C4-2B (cell line): ENCODE results near the gene DYDC1.

Source experiments
- CTCF ChIP-seq: fragments of 450-650 bp; conservative IDR thresholded peaks from 2 replicates; pipeline ENCODE4 v1.5.1; 2017; ENCODE audit warnings: mild to moderate bottlenecking
- ZFX ChIP-seq: fragments of 450-650 bp; IDR thresholded peaks from 2 replicates; pipeline ENCODE4 v1.6.1; 2017

GRCh38 chr10:80322158-80322557, 34.4 kb downstream of the DYDC1 start:
- TF ChIP-seq CTCF (no peak), ZFX (no peak)
